Stimulated activated CD4-positive, alpha-beta T cell treated with anti-CD3 and anti-CD28 coated beads, Interleukin-4, amount 100 ng/mL, for 1 hour (primary cell): ENCODE results near the gene CHCHD1.
"Not testable (repeated sequence)": the region's sequence is repeated elsewhere in the genome, so short reads cannot be mapped to it uniquely, and the experiment has no call there.

Source experiments
- DNase-seq: peaks from one replicate; pipeline ENCODE4 v3.0.0-alpha.2; 2020

CHCHD1 gene

GRCh38 chr10:73814276-73814895 lies 32.5 kb downstream of the CHCHD1 start:
- no peak for DNase-seq

- DNase-seq = no peak
Measured at GRCh38 chr10:73814896-73815718, 33.3 kb downstream of the CHCHD1 start.

- no peak for DNase-seq
Measured at GRCh38 chr10:73815719-73816030, 33.8 kb downstream of the CHCHD1 start.

- no peak for DNase-seq
Measured at GRCh38 chr10:73816917-73817729, 35.3 kb downstream of the CHCHD1 start.

- no peak for DNase-seq
Measured at GRCh38 chr10:73817826-73818225, 36.0 kb downstream of the CHCHD1 start.

GRCh38 chr10:73818402-73818801 lies 36.6 kb downstream of the CHCHD1 start:
- no peak for DNase-seq

GRCh38 chr10:73819081-73819480 lies 37.2 kb downstream of the CHCHD1 start:
- no peak for DNase-seq

- DNase-seq = no peak
Measured at GRCh38 chr10:73819513-73820093, 37.8 kb downstream of the CHCHD1 start.

GRCh38 chr10:73823391-73823790 lies 41.5 kb downstream of the CHCHD1 start:
- DNase-seq = no peak

GRCh38 chr10:73824146-73824725 lies 42.4 kb downstream of the CHCHD1 start:
- no peak for DNase-seq

GRCh38 chr10:73827346-73828089 lies 45.7 kb downstream of the CHCHD1 start:
- no peak for DNase-seq

- no peak for DNase-seq
Measured at GRCh38 chr10:73828161-73828560, 46.3 kb downstream of the CHCHD1 start.

- DNase-seq = not testable (repeated sequence)
Measured at GRCh38 chr10:73829090-73829489, 47.2 kb downstream of the CHCHD1 start.
